Measurements from ENCODE around the gene ZFPM1.

GRCh38 chr16:88566158-88566557, 113.1 kb downstream of the ZFPM1 start:
- TF ChIP-seq, protein P1, sequence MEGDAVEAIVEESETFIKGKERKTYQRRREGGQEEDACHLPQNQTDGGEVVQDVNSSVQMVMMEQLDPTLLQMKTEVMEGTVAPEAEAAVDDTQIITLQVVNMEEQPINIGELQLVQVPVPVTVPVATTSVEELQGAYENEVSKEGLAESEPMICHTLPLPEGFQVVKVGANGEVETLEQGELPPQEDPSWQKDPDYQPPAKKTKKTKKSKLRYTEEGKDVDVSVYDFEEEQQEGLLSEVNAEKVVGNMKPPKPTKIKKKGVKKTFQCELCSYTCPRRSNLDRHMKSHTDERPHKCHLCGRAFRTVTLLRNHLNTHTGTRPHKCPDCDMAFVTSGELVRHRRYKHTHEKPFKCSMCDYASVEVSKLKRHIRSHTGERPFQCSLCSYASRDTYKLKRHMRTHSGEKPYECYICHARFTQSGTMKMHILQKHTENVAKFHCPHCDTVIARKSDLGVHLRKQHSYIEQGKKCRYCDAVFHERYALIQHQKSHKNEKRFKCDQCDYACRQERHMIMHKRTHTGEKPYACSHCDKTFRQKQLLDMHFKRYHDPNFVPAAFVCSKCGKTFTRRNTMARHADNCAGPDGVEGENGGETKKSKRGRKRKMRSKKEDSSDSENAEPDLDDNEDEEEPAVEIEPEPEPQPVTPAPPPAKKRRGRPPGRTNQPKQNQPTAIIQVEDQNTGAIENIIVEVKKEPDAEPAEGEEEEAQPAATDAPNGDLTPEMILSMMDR (IDR thresholded peaks at IDR 0.05; ENCODE audit: insufficient read depth, low read length, poor library complexity, severe bottlenecking) = no peak
- TF ChIP-seq EZH2phosphoT487 (conservative IDR thresholded peaks at IDR 0.05; ENCODE audit: low read length) = no peak

Data from SU-DHL-6 (cell line).